Natural killer cell treated with Interleukin-12 subunit alpha and Interleukin-12 subunit beta and Interleukin-15 and Interleukin-18, amount 100 ng/mL, for 72 hours (primary cell): ENCODE measurements around the gene FHIT. TPM values are rescaled to one million over a fixed set of nuclear protein-coding genes. Genes with fewer than 3 reads are reported as not detected.

Experiments used
- ATAC-seq, 2 donors: fragments of 150-1000 bp; cut with Tn5 transposase in 1 of 2; sonication (Bioruptor Pico), chemical (Tn5 transposase) in 1 of 2; 2 replicates each; pipeline ENCODE4 v1.10.0; 2021
- DNase-seq: peaks from one replicate; pipeline ENCODE4 v3.0.0; 2022; ENCODE audit warnings: low spot score
- H3K27ac Mint-ChIP-seq, 2 donors: 1 replicate in 1 of 2; 2 replicates in 1 of 2; pipeline ENCODE4 v1.8.0; 2022; ENCODE audit warnings: mixed read lengths in 2 of 2, mild to moderate bottlenecking in 1 of 2, moderate library complexity in 1 of 2
- H3K27me3 Mint-ChIP-seq, 2 donors: 1 replicate in 1 of 2; 2 replicates in 1 of 2; pipeline ENCODE4 v1.8.0; 2022; ENCODE audit warnings: mixed read lengths in 2 of 2
- H3K36me3 Mint-ChIP-seq: one replicate; pipeline ENCODE4 v1.8.0; 2022; ENCODE audit warnings: mixed read lengths
- H3K4me1 Mint-ChIP-seq, 2 donors: 1 replicate in 1 of 2; 2 replicates in 1 of 2; pipeline ENCODE4 v1.8.0; 2022; ENCODE audit warnings: low read depth in 2 of 2, mixed read lengths in 2 of 2, mild to moderate bottlenecking in 1 of 2
- H3K4me3 Mint-ChIP-seq: one replicate; pipeline ENCODE4 v1.8.0; 2022; ENCODE audit warnings: mixed read lengths
- H3K9me3 Mint-ChIP-seq: 2 replicates; pipeline ENCODE4 v1.8.0; 2022; ENCODE audit warnings: mixed read lengths
- total RNA-seq, 2 donors: library from RNA; stranded (reverse); gene quantifications; one replicate each; pipeline ENCODE4 v1.2.3, GENCODE V29; 2022

FHIT gene
- total RNA-seq, 2 donors from 2014 or later = 2.4 to 3.0 TPM

GRCh38 chr3:59709702-59710553, 1541.3 kb downstream of the FHIT start:
- peaks cover 0 to 7% of the 10 kb centered on the region in 2 donors for H3K27me3 Mint-ChIP-seq
- ATAC-seq = peak; percentile 66 to 74

GRCh38 chr3:59708202-59708601, 1543.0 kb downstream of the FHIT start:
- Mint-ChIP-seq H3K9me3 (peaks cover 2% of the 10 kb centered on the region), H3K27ac (no peak overlapping the region), H3K4me3 (no peak overlapping the region), H3K4me1 (no peaks in the 10 kb centered on the region), H3K36me3 (peaks cover 6% of the 10 kb centered on the region), H3K27me3 (peaks cover 0 to 7% of the 10 kb centered on the region in 2 donors)
- ATAC-seq (no peak), DNase-seq (no peak)

More at GRCh38 chr3:59709702-59710553, 1541.3 kb downstream of the FHIT start:
- Mint-ChIP-seq H3K4me3 (no peak overlapping the region), H3K4me1 (no peaks in the 10 kb centered on the region), H3K27ac (no peak overlapping the region), H3K36me3 (peaks cover 6% of the 10 kb centered on the region), H3K9me3 (peaks cover 2% of the 10 kb centered on the region)
- no peak for DNase-seq

- H3K4me1 Mint-ChIP-seq = no peaks in the 10 kb centered on the region
- no peak overlapping the region for H3K4me3 Mint-ChIP-seq
- no peaks in the 10 kb centered on the region for H3K27me3 Mint-ChIP-seq
- DNase-seq (no peak), ATAC-seq (no peak)
- H3K27ac Mint-ChIP-seq = no peak overlapping the region
- H3K36me3 Mint-ChIP-seq = no peaks in the 10 kb centered on the region
- no peaks in the 10 kb centered on the region for H3K9me3 Mint-ChIP-seq
Observed at GRCh38 chr3:59704292-59704691, 1547.0 kb downstream of the FHIT start.

GRCh38 chr3:59699648-59700320, 1551.5 kb downstream of the FHIT start:
- DNase-seq = no peak
- no peaks in the 10 kb centered on the region for H3K4me1 Mint-ChIP-seq
- no peaks in the 10 kb centered on the region for H3K36me3 Mint-ChIP-seq
- H3K4me3 Mint-ChIP-seq = no peak overlapping the region
- no peak overlapping the region for H3K27ac Mint-ChIP-seq
- H3K9me3 Mint-ChIP-seq = no peaks in the 10 kb centered on the region
- ATAC-seq = no peak
- H3K27me3 Mint-ChIP-seq = no peaks in the 10 kb centered on the region
